HepG2 (cell line): ENCODE measurements around the gene CAMK1G. TPM values are rescaled to one million over a fixed set of nuclear protein-coding genes. Genes with fewer than 3 reads are reported as not detected.

Experiments
- ATAC-seq: fragments of 200-7000 bp; cut with Tn5 transposase; 3 replicates; pipeline ENCODE4 v1.9.1; 2020; ENCODE audit warnings: mild to moderate bottlenecking, moderate library complexity
- BruUV-seq: library from RNA; stranded (reverse); fragments of 400-500 nt; replicated peaks from 2 replicates; lab custom pipeline; 2021; lab: Mats Ljungman, UMichigan
- CTCF ChIA-PET: fragments of 300-600 bp; formaldehyde crosslinking; extraction: SDS; loops from one replicate; lab custom pipeline; 2021; ENCODE audit warnings: low total read pairs, inconsistent platforms, low intra/inter-chr PET ratio; lab: Yijun Ruan, JAX
- POLR2A ChIA-PET: fragments of 350-600 bp; sonication (Branson Sonifier 250); formaldehyde crosslinking; loops from one replicate; lab custom pipeline; 2020; ENCODE audit warnings: antibody characterized with exemption, inconsistent platforms; lab: Yijun Ruan, JAX
- DNase-seq: peaks from one replicate; pipeline ENCODE4 v3.0.0-alpha.2; 2015; ENCODE audit warnings: low spot score
- FAIRE-seq: peaks from 3 replicates; lab custom pipeline; 2011; peaks lifted over from hg19 to GRCh38; lab: Jason Lieb, UNC
- H2AFZ ChIP-seq: one replicate; pipeline ENCODE4 v1.6.1; 2011; ENCODE audit warnings: low read length, inconsistent platforms
- H3K27ac ChIP-seq: fragments of 300-600 bp; 3 replicates; pipeline ENCODE4 v1.8.0; 2011; ENCODE audit warnings: mixed run types, mild to moderate bottlenecking, mixed read lengths, low read length, inconsistent platforms; ENCODE audit not compliant: insufficient read depth; ENCODE audit errors: extremely low read length
- H3K27me3 ChIP-seq, 2 experiments: fragments of 200-600 bp in 1 of 2; 2 replicates in 1 of 2; 3 replicates in 1 of 2; pipeline versions ENCODE4 v1.6.0 to v1.8.0; 2011; ENCODE audit warnings: low read length in 2 of 2, mild to moderate bottlenecking in 2 of 2, moderate library complexity in 2 of 2, inconsistent platforms in 1 of 2; ENCODE audit not compliant: insufficient read depth in 2 of 2, control insufficient read depth in 1 of 2
- H3K36me3 ChIP-seq, 2 experiments: fragments of 200-600 bp in 1 of 2; replicated peaks in 1 of 2; 2 replicates in 1 of 2; 3 replicates in 1 of 2; pipeline versions ENCODE4 v1.5.1 to v1.8.0; 2011; ENCODE audit warnings: low read length in 2 of 2, inconsistent platforms in 1 of 2; ENCODE audit not compliant: insufficient read depth in 2 of 2, control insufficient read depth in 1 of 2
- H3K4me1 ChIP-seq: 2 replicates; pipeline ENCODE4 v1.5.1; 2012; ENCODE audit warnings: low read length, inconsistent platforms; ENCODE audit not compliant: insufficient read depth
- H3K4me2 ChIP-seq: 2 replicates; pipeline ENCODE4 v1.6.0; 2011; ENCODE audit warnings: low read depth, low read length, inconsistent platforms
- H3K4me3 ChIP-seq, 3 experiments: fragments of 200-600 bp in 1 of 3; sonication (generic), shearing (Covaris generic) in 1 of 3; replicated peaks in 1 of 3; 2 replicates each; pipeline ENCODE4 v1.5.1; 2011 to 2016; ENCODE audit warnings: low read length in 3 of 3, inconsistent platforms in 2 of 3, low read depth in 2 of 3, mild to moderate bottlenecking in 2 of 3, control low read depth in 1 of 3, mixed read lengths in 1 of 3; ENCODE audit not compliant: insufficient read depth in 1 of 3
- H3K79me2 ChIP-seq: one replicate; pipeline ENCODE4 v1.6.1; 2011; ENCODE audit warnings: low read length, inconsistent platforms; ENCODE audit not compliant: insufficient read depth
- H3K9ac ChIP-seq: 2 replicates; pipeline ENCODE4 v1.6.0; 2011; ENCODE audit warnings: mild to moderate bottlenecking, low read depth, low read length, inconsistent platforms; ENCODE audit not compliant: insufficient read depth
- H3K9me3 ChIP-seq: 2 replicates; pipeline ENCODE4 v1.5.1; 2012; ENCODE audit warnings: mild to moderate bottlenecking, low read length
- H4K20me1 ChIP-seq: 2 replicates; pipeline ENCODE4 v1.6.0; 2011; ENCODE audit warnings: inconsistent platforms, mild to moderate bottlenecking, low read length, moderate library complexity; ENCODE audit not compliant: insufficient read depth
- CENPT ChIP-seq: sonication (generic); formaldehyde crosslinking; IDR thresholded peaks from 2 replicates; pipeline ENCODE4 v1.8.0; 2022; ENCODE audit warnings: low read depth, mild to moderate bottlenecking, moderate library complexity, missing genetic modification reagents
- FOXC1 ChIP-seq: sonication (generic); formaldehyde crosslinking; IDR thresholded peaks from 2 replicates; pipeline ENCODE4 v1.8.0; 2022; ENCODE audit warnings: mild to moderate bottlenecking, missing genetic modification reagents, borderline replicate concordance
- IKZF1 ChIP-seq: fragments of 450-650 bp; IDR thresholded peaks from 2 replicates; pipeline ENCODE4 v1.7.1; 2016
- LBX2 ChIP-seq: sonication (generic); formaldehyde crosslinking; IDR thresholded peaks from 2 replicates; pipeline ENCODE4 v1.5.0; 2020; ENCODE audit warnings: missing genetic modification reagents, mild to moderate bottlenecking, borderline replicate concordance
- MEIS2 ChIP-seq: sonication (generic); formaldehyde crosslinking; IDR thresholded peaks from 2 replicates; pipeline ENCODE4 v1.9.0; 2021; ENCODE audit warnings: mild to moderate bottlenecking, missing genetic modification reagents
- RBFOX2 ChIP-seq: fragments of 200-400 bp; formaldehyde crosslinking; IDR thresholded peaks from 2 replicates; pipeline ENCODE4 v1.6.1; 2017; ENCODE audit warnings: low read depth, mild to moderate bottlenecking, low read length
- RFXAP ChIP-seq: sonication (generic); formaldehyde crosslinking; IDR thresholded peaks from 2 replicates; pipeline ENCODE4 v1.4.0; 2020; ENCODE audit warnings: missing genetic modification reagents, borderline replicate concordance
- ZBTB7B ChIP-seq: sonication (generic); formaldehyde crosslinking; IDR thresholded peaks from 2 replicates; pipeline ENCODE4 v1.4.0; 2020; ENCODE audit warnings: missing genetic modification reagents
- ZNF501 ChIP-seq: sonication (generic); formaldehyde crosslinking; IDR thresholded peaks from 2 replicates; pipeline ENCODE4 v1.5.1; 2020; ENCODE audit warnings: mild to moderate bottlenecking, moderate library complexity, missing genetic modification reagents
- WGBS: methylation state at CpG from one replicate; pipeline ENCODE4 v1.1.6; 2017; ENCODE audit warnings: low lambda C conversion rate; 5-methylcytosine and 5-hydroxymethylcytosine counted together
- in situ Hi-C: cut with HindIII; loops from 2 replicates; pipeline ENCODE4 v1.10.0; 2017; ENCODE audit warnings: low pct_unique_long_range_greater_than_20kb; ENCODE audit not compliant: extremely low pct_ligation_motif_present
- intact Hi-C: fragments of 100-400 bp; cut with micrococcal nuclease; formaldehyde crosslinking; loops from one replicate; pipeline ENCODE4 v1.10.0; 2022; ENCODE audit not compliant: unreplicated experiment
- polyA plus RNA-seq, 8 experiments: library from polyadenylated mRNA; depleted of rRNA in 3 of 8; stranded (reverse) in 7 of 8; unstranded in 1 of 8; fragments of >200 nt; fragmentation: Illumina TruSeq in 4 of 8; extraction: Trizol in 4 of 8; gene quantifications; 2 replicates each; pipeline versions ENCODE4 v1.2.1 to v1.2.3, GENCODE V29; 2011 to 2016; ENCODE audit warnings: low read depth in 4 of 8, missing spikeins in 1 of 8, mixed read lengths in 1 of 8; ENCODE audit not compliant: insufficient read depth in 1 of 8
- total RNA-seq, 5 experiments: library from RNA; depleted of rRNA; stranded (reverse); fragments of >200 nt; fragmentation: Illumina TruSeq; extraction: Trizol; gene quantifications; 2 replicates each; pipeline ENCODE4 v1.2.3, GENCODE V29; 2016; ENCODE audit warnings: low read depth in 1 of 5
- TF ChIP-seq, protein P1 (sequence below): sonication (generic); formaldehyde crosslinking; conservative IDR thresholded peaks from 2 replicates; pipeline ENCODE4 v1.8.0; 2022; ENCODE audit warnings: missing genetic modification reagents

Gene CAMK1G
- total and polyA plus RNA-seq, 2 of the 13 experiments (the other 11 are each of a cell fraction or from before 2014, with no cell fraction given): not detected

GRCh38 chr1:209622841-209623829 is 39.6 kb downstream of the CAMK1G start:
- Histone ChIP-seq H3K27ac (no peak overlapping the region), H3K9ac (no peak overlapping the region), H3K27me3 (no peaks in the 10 kb centered on the region; a peak in 1 of 5 replicates), H3K4me2 (no peak overlapping the region), H3K4me1 (peaks cover 9% of the 10 kb centered on the region), H3K36me3 (no peaks in the 10 kb centered on the region), H4K20me1 (no peaks in the 10 kb centered on the region), H2AFZ (no peak overlapping the region), H3K79me2 (no peaks in the 10 kb centered on the region), H3K4me3 (no peak overlapping the region), H3K9me3 (no peaks in the 10 kb centered on the region)
- in situ Hi-C loops (no loop called here), intact Hi-C loops (no loop called here)
- WGBS: 73% methylated on average over 16 of the region's 24 CpGs
- no peak for ATAC-seq
- CTCF ChIA-PET: no interaction called here
- POLR2A ChIA-PET: no interaction called here
- TF ChIP-seq ZNF501 (no peak), FOXC1 (CRISPR knock-in tag) (no peak), LBX2 (CRISPR knock-in tag) (no peak), IKZF1 (no peak), CENPT (no peak), RBFOX2 (no peak), RFXAP (CRISPR knock-in tag) (no peak), MEIS2 (CRISPR knock-in tag) (no peak), ZBTB7B (CRISPR knock-in tag) (no peak)
- TF ChIP-seq, protein P1, sequence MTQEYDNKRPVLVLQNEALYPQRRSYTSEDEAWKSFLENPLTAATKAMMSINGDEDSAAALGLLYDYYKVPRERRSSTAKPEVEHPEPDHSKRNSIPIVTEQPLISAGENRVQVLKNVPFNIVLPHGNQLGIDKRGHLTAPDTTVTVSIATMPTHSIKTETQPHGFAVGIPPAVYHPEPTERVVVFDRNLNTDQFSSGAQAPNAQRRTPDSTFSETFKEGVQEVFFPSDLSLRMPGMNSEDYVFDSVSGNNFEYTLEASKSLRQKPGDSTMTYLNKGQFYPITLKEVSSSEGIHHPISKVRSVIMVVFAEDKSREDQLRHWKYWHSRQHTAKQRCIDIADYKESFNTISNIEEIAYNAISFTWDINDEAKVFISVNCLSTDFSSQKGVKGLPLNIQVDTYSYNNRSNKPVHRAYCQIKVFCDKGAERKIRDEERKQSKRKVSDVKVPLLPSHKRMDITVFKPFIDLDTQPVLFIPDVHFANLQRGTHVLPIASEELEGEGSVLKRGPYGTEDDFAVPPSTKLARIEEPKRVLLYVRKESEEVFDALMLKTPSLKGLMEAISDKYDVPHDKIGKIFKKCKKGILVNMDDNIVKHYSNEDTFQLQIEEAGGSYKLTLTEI (CRISPR knock-in tag): no peak
- no peak for FAIRE-seq
- DNase-seq: no peak
- BruUV-seq: no TSS peak
